ENCODE measurements around the gene TAF6. TPM values are rescaled to one million over a fixed set of nuclear protein-coding genes. Genes with fewer than 3 reads are reported as not detected.

TAF6 gene
- total and polyA plus RNA-seq, 9 of the 15 experiments (the other 6 are each of a cell fraction or from before 2014, with no cell fraction given): 0.78 to 78.7 (median 21.3) TPM

DNA sequence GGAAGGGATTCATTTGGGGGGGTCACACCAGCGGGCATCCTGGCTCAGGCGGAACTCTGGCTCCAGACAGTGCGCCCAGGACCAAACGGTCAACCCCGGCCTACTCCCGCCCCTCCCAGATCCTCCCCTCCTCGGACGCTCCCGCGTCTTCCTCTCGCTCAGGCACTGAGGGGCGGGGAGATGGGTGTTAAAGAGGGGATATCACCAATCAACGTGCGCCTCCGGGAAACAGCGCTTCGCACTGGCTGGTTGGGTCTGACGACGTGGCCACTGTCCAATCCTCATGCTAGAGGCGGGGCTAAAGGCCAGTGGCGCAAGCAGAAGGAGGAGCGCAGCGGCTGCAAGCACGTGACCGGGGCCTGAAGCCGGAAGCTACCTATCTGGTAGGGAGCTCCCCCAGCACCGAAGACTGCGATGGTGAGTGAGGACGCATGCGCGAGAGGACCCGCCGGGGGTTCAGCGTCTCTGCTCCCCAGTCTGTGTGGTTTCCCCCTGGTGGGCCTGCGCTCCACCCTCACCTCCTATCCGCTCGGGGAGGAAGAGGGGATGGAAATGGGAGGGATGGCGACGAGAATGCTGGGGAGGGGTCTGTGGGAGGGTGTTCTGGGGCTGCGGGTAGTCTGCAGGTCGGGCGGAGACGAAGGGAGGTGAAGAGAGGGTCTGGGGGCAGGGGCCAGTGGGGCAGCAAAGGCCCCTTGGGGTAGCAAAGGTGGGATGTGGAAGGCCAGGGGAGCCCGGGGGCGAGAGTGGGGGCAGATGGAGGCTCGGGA, 29.6 kb upstream of the TAF6 start, which contains the start of gene LAMTOR4 (continued):
- TF ChIP-seq, protein P1, sequence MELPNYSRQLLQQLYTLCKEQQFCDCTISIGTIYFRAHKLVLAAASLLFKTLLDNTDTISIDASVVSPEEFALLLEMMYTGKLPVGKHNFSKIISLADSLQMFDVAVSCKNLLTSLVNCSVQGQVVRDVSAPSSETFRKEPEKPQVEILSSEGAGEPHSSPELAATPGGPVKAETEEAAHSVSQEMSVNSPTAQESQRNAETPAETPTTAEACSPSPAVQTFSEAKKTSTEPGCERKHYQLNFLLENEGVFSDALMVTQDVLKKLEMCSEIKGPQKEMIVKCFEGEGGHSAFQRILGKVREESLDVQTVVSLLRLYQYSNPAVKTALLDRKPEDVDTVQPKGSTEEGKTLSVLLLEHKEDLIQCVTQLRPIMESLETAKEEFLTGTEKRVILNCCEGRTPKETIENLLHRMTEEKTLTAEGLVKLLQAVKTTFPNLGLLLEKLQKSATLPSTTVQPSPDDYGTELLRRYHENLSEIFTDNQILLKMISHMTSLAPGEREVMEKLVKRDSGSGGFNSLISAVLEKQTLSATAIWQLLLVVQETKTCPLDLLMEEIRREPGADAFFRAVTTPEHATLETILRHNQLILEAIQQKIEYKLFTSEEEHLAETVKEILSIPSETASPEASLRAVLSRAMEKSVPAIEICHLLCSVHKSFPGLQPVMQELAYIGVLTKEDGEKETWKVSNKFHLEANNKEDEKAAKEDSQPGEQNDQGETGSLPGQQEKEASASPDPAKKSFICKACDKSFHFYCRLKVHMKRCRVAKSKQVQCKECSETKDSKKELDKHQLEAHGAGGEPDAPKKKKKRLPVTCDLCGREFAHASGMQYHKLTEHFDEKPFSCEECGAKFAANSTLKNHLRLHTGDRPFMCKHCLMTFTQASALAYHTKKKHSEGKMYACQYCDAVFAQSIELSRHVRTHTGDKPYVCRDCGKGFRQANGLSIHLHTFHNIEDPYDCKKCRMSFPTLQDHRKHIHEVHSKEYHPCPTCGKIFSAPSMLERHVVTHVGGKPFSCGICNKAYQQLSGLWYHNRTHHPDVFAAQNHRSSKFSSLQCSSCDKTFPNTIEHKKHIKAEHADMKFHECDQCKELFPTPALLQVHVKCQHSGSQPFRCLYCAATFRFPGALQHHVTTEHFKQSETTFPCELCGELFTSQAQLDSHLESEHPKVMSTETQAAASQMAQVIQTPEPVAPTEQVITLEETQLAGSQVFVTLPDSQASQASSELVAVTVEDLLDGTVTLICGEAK (IDR thresholded peaks at IDR 0.05): peak; percentile 67; the same call in 1 of the 2 replicates
- TF ChIP-seq, protein P1 (CRISPR knock-in tag; IDR thresholded peaks at IDR 0.05): no peak
- TF ChIP-seq, protein P2, sequence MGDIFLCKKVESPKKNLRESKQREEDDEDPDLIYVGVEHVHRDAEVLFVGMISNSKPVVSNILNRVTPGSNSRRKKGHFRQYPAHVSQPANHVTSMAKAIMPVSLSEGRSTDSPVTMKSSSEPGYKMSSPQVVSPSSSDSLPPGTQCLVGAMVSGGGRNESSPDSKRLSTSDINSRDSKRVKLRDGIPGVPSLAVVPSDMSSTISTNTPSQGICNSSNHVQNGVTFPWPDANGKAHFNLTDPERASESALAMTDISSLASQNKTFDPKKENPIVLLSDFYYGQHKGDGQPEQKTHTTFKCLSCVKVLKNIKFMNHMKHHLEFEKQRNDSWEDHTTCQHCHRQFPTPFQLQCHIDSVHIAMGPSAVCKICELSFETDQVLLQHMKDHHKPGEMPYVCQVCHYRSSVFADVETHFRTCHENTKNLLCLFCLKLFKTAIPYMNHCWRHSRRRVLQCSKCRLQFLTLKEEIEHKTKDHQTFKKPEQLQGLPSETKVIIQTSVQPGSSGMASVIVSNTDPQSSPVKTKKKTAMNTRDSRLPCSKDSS (IDR thresholded peaks at IDR 0.05; ENCODE audit: low read depth, partially characterized antibody): no peak
- TF ChIP-seq, protein P3, sequence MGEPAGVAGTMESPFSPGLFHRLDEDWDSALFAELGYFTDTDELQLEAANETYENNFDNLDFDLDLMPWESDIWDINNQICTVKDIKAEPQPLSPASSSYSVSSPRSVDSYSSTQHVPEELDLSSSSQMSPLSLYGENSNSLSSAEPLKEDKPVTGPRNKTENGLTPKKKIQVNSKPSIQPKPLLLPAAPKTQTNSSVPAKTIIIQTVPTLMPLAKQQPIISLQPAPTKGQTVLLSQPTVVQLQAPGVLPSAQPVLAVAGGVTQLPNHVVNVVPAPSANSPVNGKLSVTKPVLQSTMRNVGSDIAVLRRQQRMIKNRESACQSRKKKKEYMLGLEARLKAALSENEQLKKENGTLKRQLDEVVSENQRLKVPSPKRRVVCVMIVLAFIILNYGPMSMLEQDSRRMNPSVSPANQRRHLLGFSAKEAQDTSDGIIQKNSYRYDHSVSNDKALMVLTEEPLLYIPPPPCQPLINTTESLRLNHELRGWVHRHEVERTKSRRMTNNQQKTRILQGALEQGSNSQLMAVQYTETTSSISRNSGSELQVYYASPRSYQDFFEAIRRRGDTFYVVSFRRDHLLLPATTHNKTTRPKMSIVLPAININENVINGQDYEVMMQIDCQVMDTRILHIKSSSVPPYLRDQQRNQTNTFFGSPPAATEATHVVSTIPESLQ (CRISPR knock-in tag; IDR thresholded peaks at IDR 0.05): peak; percentile 56; the same call in 1 of the 2 replicates
- TF ChIP-seq ZNF12 (CRISPR knock-in tag; IDR thresholded peaks at IDR 0.05) (no peak), SMARCE1 (IDR thresholded peaks at IDR 0.05) (peak; percentile 38; the same call in 1 of the 2 replicates), SRSF9 (IDR thresholded peaks at IDR 0.05; ENCODE audit: borderline replicate concordance, low read depth, low read length) (no peak), ILF3 (IDR thresholded peaks at IDR 0.05; ENCODE audit: borderline replicate concordance) (no peak), NR4A1 (CRISPR knock-in tag; IDR thresholded peaks at IDR 0.05) (no peak), NR4A1 (tag; IDR thresholded peaks at IDR 0.05) (no peak), ZSCAN29 (IDR thresholded peaks at IDR 0.05) (no peak), TEAD1 (CRISPR knock-in tag; IDR thresholded peaks at IDR 0.05) (0 out of 4 replicates have a peak, but pooled peaks of 1 of the 2 experiments have one; percentile 53)
- TF ChIP-seq, protein P4, sequence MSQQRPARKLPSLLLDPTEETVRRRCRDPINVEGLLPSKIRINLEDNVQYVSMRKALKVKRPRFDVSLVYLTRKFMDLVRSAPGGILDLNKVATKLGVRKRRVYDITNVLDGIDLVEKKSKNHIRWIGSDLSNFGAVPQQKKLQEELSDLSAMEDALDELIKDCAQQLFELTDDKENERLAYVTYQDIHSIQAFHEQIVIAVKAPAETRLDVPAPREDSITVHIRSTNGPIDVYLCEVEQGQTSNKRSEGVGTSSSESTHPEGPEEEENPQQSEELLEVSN (IDR thresholded peaks at IDR 0.05; ENCODE audit: borderline replicate concordance in 1 of 2, extremely low read depth in 1 of 2, insufficient read depth in 1 of 2, insufficient read length in 1 of 2, low read depth in 1 of 2, low read length in 1 of 2, poor library complexity in 1 of 2, severe bottlenecking in 1 of 2): peak; percentile 65 to 82

Measured in K562 (cell line).